ENCODE data around the gene OR7D2.

DNA sequence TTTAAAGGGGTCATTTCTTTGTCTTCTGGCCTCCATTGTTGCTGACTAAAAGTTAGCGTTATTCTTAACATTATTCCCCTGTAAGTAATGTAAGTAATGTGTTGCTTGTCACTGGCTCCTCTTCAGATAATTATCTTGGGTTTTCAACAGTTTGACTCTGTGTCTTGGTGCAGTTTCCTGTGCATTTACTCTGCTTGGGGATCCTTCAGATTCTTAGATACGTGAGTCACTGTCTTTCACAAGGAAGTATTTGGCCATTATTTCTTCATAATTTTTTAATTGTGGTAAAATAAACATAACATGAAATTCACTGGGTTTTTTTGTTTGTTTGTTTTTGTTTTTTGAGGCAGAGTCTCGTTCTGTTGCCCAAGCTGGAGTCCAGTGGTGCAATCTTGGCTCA is 13.5 kb upstream of the OR7D2 start:
- TF ChIP-seq, protein P1, sequence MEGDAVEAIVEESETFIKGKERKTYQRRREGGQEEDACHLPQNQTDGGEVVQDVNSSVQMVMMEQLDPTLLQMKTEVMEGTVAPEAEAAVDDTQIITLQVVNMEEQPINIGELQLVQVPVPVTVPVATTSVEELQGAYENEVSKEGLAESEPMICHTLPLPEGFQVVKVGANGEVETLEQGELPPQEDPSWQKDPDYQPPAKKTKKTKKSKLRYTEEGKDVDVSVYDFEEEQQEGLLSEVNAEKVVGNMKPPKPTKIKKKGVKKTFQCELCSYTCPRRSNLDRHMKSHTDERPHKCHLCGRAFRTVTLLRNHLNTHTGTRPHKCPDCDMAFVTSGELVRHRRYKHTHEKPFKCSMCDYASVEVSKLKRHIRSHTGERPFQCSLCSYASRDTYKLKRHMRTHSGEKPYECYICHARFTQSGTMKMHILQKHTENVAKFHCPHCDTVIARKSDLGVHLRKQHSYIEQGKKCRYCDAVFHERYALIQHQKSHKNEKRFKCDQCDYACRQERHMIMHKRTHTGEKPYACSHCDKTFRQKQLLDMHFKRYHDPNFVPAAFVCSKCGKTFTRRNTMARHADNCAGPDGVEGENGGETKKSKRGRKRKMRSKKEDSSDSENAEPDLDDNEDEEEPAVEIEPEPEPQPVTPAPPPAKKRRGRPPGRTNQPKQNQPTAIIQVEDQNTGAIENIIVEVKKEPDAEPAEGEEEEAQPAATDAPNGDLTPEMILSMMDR (IDR thresholded peaks at IDR 0.05 in 8 of 11, conservative IDR thresholded peaks at IDR 0.05 in 3 of 11), result no peak
- TF ChIP-seq POLR2AphosphoS5 (IDR thresholded peaks at IDR 0.05), result no peak
- no peak for TF ChIP-seq POLR2A (IDR thresholded peaks at IDR 0.05)
